ENCODE data around the gene CEP295NL. TPM values are rescaled to one million over a fixed set of nuclear protein-coding genes. Genes with fewer than 3 reads are reported as not detected.
"Not testable (repeated sequence)": the region's sequence is repeated elsewhere in the genome, so short reads cannot be mapped to it uniquely, and the experiment has no call there.

The CEP295NL gene
- total RNA-seq, 2 donors from 2014 or later, result 0.72 to 0.82 TPM

DNA sequence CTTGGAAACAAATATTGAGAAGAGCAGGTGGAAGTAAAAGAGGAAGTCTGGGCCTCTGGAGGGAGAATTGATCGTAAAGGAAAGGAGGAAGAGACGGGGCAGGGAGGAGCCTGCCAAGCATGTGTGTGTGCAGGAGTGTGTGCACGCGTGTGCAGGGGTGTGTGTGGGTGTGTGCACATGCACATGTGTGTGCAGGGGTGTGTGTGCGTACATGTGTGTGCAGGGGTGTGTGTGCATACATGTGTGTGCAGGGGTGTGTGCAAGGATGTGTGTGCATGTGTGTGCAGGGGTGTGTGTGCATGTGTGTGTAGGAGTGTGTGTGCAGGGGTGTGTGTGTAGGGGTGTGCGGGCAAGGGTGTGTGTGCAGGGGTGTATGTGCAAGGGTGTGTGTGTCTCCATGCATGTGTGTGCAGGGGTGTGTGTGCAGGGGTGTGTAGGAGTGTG is 10.0 kb downstream of the CEP295NL start:
- Histone ChIP-seq H3K27ac (no peak overlapping the region), H3K4me1 (peaks cover 3% of the 10 kb centered on the region), H3K27me3 (no peaks in the 10 kb centered on the region), H3K36me3 (no peaks in the 10 kb centered on the region), H3K4me3 (no peak overlapping the region), H3K9ac (ENCODE audit: low read depth in 2 of 2, low read length in 2 of 2) (no peak overlapping the region), H3K9me3 (no peaks in the 10 kb centered on the region)
- TF ChIP-seq, protein P1, sequence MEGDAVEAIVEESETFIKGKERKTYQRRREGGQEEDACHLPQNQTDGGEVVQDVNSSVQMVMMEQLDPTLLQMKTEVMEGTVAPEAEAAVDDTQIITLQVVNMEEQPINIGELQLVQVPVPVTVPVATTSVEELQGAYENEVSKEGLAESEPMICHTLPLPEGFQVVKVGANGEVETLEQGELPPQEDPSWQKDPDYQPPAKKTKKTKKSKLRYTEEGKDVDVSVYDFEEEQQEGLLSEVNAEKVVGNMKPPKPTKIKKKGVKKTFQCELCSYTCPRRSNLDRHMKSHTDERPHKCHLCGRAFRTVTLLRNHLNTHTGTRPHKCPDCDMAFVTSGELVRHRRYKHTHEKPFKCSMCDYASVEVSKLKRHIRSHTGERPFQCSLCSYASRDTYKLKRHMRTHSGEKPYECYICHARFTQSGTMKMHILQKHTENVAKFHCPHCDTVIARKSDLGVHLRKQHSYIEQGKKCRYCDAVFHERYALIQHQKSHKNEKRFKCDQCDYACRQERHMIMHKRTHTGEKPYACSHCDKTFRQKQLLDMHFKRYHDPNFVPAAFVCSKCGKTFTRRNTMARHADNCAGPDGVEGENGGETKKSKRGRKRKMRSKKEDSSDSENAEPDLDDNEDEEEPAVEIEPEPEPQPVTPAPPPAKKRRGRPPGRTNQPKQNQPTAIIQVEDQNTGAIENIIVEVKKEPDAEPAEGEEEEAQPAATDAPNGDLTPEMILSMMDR (IDR thresholded peaks at IDR 0.05), result no peak
- intact Hi-C loops (cut with DNase I), result no loop called here
- DNase-seq, result no peak

DNA sequence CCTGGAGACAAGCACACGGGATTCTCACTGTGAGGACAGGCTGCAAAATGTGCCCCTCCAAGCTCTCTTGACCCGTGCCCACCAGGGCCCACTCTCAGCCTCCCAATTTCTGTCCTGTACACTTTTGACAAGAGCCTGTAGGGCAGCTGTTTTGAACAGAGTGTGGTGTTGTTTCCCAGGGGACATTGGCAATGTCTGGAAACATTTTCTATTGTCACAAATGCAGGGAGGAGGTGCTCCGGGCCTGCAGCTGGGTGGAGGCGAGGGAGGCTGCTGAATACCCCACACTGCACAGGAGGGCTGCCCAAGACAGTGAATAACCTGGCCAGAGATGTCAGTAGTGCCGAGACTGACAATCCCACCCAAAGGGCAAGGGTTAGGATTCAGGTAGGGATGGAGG is 10.5 kb downstream of the CEP295NL start:
- Histone ChIP-seq H3K4me1 (peaks cover 3% of the 10 kb centered on the region), H3K9me3 (no peaks in the 10 kb centered on the region), H3K9ac (ENCODE audit: low read depth in 2 of 2, low read length in 2 of 2) (no peak overlapping the region), H3K4me3 (no peak overlapping the region), H3K36me3 (no peaks in the 10 kb centered on the region), H3K27ac (no peak overlapping the region), H3K27me3 (no peaks in the 10 kb centered on the region)
- TF ChIP-seq, protein P1 (IDR thresholded peaks at IDR 0.05), result no peak
- intact Hi-C loops (cut with DNase I), result no loop called here
- no peak for DNase-seq

DNA sequence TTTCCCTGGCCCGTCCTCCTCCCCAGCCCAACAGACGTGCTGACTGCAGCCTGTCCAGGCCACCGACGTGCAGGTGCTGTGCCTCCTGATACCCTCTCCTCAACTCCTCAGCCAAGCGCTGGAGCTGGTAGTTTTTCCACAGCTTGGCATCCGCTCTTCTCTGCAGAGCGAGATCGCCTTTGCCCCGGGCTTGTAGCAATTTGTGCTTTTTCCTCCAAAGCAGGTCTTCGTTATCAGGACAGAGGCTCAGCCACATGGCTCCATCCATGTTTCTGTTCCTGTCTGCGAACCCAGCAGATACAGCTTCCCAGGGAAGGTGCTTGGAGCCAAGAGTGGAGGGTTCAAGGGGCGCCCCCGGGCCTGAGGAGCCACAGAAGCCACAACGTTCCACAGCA is 10.9 kb downstream of the CEP295NL start:
- Histone ChIP-seq H3K4me1 (peaks cover 3% of the 10 kb centered on the region), H3K36me3 (no peaks in the 10 kb centered on the region), H3K27ac (no peak overlapping the region), H3K9ac (ENCODE audit: low read depth in 2 of 2, low read length in 2 of 2) (peak overlapping the region in 1 of 2 donors; percentile 8), H3K9me3 (no peaks in the 10 kb centered on the region), H3K27me3 (no peaks in the 10 kb centered on the region), H3K4me3 (no peak overlapping the region)
- no peak for DNase-seq
- intact Hi-C loops (cut with DNase I), result no loop called here
- TF ChIP-seq, protein P1 (IDR thresholded peaks at IDR 0.05), result no peak

DNA sequence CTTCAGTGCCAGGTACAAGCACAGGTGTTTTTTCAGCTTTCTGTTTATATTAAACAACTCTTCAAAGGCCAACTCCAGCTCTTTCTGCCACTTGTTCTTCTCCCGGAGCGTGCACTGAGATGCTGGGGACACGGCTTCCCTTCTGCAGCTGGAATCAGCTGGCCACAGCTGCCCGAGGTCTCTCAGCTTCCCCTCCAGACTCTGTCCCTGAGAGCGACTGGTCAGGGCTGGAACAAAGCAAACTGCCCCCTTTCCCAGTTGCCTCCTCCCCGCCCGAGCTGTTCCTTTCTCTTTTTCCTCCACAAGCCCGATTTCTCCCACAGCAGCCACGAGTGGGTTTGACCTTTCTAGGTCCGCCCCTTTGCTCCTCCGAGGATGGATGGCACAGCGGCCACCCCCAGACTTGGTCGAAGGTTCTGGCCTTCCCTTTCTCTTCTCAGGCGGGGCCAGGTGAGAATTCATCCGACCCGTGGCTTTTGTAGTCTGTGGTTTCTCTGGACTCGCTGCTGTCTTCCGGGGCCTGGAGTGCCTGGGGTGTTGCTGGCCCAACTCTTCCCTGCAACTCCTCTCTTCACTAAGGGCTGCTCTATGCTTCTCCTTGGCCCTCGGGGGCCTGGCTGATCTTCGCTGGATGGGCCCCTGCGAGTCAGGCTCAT is 11.5 kb downstream of the CEP295NL start:
- H3K27ac ChIP-seq, result no peak overlapping the region
- peak overlapping the region in 1 of 2 donors; percentile 31 for H3K9ac ChIP-seq (ENCODE audit: low read depth in 2 of 2, low read length in 2 of 2)
- no peak overlapping the region for H3K4me3 ChIP-seq
- TF ChIP-seq, protein P1 (IDR thresholded peaks at IDR 0.05), result no peak
- no peaks in the 10 kb centered on the region for H3K27me3 ChIP-seq
- H3K4me1 ChIP-seq, result peaks cover 3% of the 10 kb centered on the region
- H3K36me3 ChIP-seq, result no peaks in the 10 kb centered on the region
- no peaks in the 10 kb centered on the region for H3K9me3 ChIP-seq
- no peak for DNase-seq
- intact Hi-C loops (cut with DNase I), result no loop called here

DNA sequence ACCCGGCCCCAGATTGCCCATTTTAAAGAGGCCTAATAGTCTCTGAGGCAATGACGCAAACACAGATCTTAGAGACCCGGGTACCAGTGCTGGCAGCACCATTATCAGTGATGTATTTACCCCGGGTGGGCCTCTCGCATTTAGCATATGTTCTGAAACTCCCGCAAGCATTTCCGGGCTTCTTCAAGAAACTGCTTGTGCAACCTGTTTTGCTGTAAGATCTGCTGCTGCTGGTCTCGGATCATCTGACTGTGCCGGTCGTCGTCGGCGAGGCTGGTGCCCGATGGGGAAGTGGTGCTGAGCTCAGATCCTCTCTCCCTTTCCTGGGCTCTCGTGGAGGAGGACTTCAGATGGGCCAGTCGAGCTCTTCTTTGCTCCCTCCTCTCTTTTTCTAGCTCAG is 12.5 kb downstream of the CEP295NL start:
- Histone ChIP-seq H3K27ac (peak overlapping the region; percentile 4), H3K4me3 (no peak overlapping the region), H3K9me3 (no peaks in the 10 kb centered on the region), H3K27me3 (no peaks in the 10 kb centered on the region), H3K4me1 (peaks cover 3% of the 10 kb centered on the region), H3K36me3 (no peaks in the 10 kb centered on the region), H3K9ac (ENCODE audit: low read depth in 2 of 2, low read length in 2 of 2) (no peak overlapping the region)
- intact Hi-C loops (cut with DNase I), result no loop called here
- TF ChIP-seq, protein P1 (IDR thresholded peaks at IDR 0.05), result no peak
- DNase-seq, result peak; percentile 44

DNA sequence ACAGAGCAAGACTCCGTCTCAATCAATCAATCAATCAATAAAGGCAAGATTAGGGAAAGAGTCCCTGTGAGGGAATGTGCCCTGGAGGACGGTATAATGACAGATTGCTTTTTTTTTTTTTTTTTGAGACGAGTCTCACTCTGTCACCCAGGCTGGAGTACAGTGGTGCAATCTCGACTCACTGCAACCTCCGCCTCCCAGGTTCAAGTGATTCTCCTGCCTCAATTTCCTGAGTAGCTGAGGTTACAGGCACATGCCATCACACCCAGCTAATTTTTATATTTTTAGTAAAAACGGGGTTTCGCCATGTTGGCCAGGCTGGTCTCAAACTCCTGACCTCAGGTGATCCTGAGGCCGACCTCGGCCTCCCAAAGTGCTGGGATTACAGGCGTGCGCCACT is 12.9 kb downstream of the CEP295NL start:
- H3K9me3 ChIP-seq; H3K4me1 ChIP-seq; H3K4me3 ChIP-seq; intact Hi-C loops (cut with DNase I); DNase-seq; H3K9ac ChIP-seq (ENCODE audit: low read depth in 2 of 2, low read length in 2 of 2); H3K27me3 ChIP-seq; H3K36me3 ChIP-seq: not testable (repeated sequence)
- peak overlapping the region; percentile 4 for H3K27ac ChIP-seq
